Activated CD8-positive, alpha-beta memory T cell treated with anti-CD3 and anti-CD28 coated beads for 48 hours (primary cell): Measurements from ENCODE around the gene OSBPL6.
"Not testable (repeated sequence)": the region's sequence is repeated elsewhere in the genome, so short reads cannot be mapped to it uniquely, and the experiment has no call there.

Experiments
- DNase-seq, 3 experiments: peaks; one replicate each; pipeline ENCODE4 v3.0.0-alpha.2; 2020; ENCODE audit warnings: low read depth in 2 of 3, low spot score in 2 of 3

The OSBPL6 gene

DNA sequence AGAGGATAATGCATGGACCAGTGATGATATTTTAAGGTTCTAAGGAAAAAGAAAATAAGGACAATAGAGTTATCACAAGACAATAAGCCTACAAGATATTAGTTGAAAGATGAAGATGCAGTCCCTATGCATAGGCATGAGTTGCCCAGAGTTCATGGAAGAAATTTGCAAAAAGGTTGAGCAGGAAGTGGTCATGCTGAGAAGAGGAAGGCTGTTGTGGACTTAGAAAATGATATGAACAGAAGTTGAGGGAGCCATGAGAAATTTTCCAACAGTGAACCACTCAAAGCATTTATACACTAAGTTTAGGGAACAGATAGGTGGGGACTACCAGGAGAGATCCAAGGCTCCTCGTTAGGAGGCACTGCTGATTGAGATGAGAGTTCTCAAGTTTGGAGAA, 3.5 kb downstream of the OSBPL6 start:
- no peak for DNase-seq

DNA sequence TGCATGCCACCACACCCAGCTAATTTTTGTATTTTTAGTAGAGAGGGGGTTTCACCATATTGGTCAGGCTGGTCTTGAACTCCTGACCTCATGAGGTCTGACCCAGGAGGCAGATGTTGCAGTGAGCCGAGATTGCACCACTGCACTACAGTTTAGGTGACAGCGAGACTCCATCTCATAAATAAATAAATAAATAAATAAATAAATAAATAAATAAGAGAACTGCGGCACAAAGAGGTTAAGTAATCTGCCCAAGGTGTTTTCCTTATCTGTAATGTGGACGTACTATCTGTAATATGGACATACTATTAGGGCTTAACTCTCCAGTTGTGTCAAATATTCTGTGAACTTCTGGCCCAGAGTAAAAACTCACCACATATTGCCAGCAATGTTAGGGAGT, 4.1 kb downstream of the OSBPL6 start:
- not testable (repeated sequence) for DNase-seq

DNA sequence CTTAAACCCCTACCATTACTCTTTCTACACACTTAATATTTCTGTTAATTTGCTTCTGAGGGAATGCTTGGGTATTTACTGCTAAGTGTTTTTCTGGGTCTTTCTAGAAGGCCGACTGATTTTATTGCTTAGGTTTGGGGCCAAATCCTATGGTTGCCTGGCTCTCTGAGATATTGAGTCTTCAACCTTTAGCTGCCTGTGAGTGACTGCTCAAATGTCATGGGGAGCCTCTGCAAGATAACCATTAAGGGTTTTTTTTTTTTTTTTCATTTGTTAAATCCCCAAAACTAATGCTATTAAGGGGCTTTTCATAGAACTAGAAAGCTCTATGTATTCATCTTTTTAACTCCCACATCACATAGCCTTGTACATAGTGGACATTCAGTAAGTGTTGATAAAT, 5.0 kb downstream of the OSBPL6 start:
- DNase-seq: no peak

GRCh38 chr2:178200331-178200730, 6.0 kb downstream of the OSBPL6 start:
- DNase-seq: no peak

DNA sequence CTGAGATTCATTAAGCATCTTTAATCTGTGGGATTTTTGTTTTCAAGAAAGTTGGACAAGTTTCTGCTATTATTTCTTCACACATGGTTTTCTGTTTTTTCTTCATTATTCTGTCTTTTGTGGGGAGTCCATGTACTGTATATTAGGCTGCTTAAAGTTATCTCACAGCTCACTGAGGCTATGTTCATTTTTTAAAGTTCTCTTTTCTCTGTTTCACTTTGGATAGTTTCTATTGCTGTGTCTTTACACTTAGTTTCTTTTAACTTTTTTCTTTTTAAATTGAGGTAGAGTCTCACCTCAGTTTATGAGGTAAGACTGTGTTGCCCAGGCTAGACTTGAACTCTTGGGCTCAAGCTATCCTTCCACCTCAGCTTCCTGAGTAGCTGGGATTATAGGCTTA, 8.6 kb downstream of the OSBPL6 start:
- DNase-seq: no peak

- DNase-seq: no peak
Measured at GRCh38 chr2:178204977-178205376, 10.7 kb downstream of the OSBPL6 start.

DNA sequence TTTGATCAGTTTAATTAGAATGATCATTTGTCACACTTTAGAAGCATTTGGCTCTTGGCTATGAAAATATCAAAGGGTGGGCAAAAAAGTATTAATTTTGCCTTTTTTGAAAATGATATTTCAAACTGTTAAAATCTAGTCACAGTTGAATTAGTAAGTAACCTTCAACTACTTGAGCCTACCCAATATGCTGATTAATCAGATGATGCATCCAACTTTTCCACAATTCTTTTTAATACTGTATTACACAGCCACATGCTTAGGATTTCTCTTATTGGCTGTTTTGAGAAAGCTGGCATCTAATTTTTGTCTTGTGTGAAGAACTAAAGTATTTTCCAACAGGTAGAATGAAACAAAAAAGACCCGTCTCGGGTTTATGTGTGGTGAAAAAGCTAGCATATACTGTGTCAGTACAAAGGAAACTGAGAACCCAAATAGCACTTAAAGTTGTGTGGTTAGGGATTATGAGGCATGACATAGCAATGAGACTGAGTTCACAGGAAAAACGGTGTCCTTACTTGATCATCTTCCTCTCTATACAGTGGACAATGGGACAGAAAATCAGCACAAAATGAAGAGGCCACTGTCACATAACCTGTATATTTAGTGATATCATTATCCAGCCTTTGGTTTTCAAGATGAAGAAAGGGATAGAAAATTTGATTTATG, 11.7 kb downstream of the OSBPL6 start:
- DNase-seq: no peak

GRCh38 chr2:178208336-178208735, 14.0 kb downstream of the OSBPL6 start:
- DNase-seq: no peak

- DNase-seq: no peak
Measured at GRCh38 chr2:178208817-178209216, 14.5 kb downstream of the OSBPL6 start.

GRCh38 chr2:178211460-178211859, 17.1 kb downstream of the OSBPL6 start:
- DNase-seq: no peak

GRCh38 chr2:178211943-178212342, 17.6 kb downstream of the OSBPL6 start:
- no peak for DNase-seq

GRCh38 chr2:178213991-178214390, 19.7 kb downstream of the OSBPL6 start:
- no peak for DNase-seq

GRCh38 chr2:178219247-178219646, 24.9 kb downstream of the OSBPL6 start:
- no peak for DNase-seq

GRCh38 chr2:178220814-178221213, 26.5 kb downstream of the OSBPL6 start:
- DNase-seq: no peak

DNA sequence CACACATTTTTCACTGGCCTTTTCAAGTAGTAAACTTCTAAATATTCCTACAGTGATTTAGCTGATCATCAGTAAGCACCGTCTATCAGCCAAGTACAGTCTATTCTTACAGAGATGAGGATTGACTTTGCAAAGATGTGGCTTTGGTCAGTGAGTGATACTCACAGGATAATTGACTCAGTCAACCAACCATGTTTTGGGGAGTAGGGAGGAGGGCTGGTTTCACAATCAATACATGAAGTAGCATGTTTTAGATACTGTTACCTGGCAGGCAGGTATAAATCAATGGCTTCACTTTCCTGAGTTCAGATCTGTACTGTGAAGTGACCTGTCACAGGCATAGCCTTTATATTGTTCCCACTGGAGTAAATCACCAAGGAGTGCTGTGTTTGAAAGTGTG, 27.2 kb downstream of the OSBPL6 start:
- no peak for DNase-seq

- DNase-seq: no peak
Measured at GRCh38 chr2:178223806-178224205, 29.5 kb downstream of the OSBPL6 start.

DNA sequence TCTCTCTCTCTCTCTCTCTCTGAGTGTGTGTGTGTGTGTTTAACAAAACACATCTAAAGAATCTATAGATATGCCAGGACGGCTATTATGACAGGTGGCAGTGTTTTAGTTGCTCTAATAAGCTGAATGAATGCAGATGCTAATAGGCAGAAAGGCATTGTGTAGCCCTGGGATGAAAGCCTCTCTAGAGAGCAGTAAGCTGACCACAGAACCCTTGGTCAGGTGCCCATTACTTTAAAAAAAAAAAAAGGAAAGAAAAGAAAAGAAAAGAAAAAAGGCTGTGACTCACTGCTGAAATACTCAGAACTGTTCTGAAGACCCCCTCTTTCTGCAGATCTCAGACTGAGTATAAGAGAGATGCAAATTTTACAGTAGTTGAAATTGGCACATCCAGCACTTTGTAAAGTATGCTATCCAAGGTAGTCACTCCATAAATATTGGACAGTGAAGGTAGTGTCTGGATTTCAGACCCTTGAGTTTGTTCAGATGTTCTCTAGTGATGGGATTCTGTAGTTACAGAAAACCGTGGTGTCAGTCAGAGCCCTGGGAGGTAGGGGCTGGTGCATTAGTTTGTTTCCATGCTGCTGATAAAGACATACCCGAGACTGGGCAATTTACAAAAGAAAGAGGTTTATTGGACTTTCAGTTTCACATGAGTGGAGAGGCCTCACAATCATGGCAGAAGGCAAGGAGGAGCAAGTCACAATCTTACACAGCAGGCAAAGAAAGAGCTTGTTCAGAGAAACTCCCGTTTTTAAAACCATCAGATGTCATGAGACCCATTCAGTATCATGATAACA, 30.9 kb downstream of the OSBPL6 start:
- DNase-seq: no peak

DNA sequence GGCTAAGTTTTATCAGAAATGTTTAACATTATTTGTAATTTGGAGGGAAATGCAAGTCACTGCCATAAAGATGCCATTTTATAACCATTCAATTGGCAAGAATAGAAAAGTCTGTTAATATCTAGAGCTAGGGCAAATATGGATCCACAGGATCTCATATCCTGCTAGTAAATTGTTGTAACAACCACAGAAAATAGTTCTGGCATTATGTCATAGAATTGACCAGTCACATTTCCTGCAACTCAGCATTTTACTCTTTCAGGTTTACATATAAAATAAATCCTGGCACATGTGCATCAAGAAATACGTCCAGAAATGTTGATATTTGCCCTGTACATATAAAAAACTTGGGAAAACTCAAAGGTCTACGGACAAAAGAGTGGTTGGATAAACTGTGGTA, 32.9 kb downstream of the OSBPL6 start:
- no peak for DNase-seq

DNA sequence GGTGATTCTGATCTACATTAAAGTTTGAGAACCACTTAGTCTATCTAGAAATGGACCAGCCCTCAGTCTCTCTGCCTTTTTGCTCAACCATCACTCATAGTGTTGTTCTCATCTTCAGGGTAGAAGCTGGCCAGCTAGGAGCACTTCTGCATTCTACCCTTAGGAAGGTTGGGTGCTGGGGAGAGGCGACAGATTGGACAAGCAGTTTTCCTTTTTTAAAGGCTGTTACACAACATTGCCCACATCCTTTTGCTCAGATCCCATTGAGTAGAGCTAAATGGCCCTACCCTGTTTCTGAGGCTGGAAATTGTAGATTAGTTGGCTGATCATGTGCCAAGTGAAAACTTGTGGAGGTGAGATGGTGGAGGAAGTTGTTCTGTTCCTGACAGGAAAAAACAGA, 35.6 kb downstream of the OSBPL6 start:
- DNase-seq: no peak

DNA sequence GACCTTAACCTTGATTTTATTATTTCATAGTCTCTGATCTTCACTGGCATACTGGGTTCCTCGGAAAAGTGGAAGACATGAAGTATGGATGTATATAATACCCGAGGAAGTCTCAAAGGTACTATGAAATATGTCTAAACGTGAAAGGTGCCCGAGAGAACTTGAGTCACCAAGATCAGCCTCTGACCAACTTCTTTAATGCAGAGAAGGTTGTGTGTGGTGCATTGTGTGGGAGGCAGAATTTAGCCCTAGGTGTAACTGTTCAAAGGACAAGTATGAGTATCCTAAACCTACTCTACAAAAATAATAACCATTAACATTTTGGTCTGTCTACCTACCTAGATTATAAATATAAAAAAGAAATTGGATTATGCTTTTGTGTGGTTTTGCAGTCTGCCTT, 36.1 kb downstream of the OSBPL6 start:
- no peak for DNase-seq

DNA sequence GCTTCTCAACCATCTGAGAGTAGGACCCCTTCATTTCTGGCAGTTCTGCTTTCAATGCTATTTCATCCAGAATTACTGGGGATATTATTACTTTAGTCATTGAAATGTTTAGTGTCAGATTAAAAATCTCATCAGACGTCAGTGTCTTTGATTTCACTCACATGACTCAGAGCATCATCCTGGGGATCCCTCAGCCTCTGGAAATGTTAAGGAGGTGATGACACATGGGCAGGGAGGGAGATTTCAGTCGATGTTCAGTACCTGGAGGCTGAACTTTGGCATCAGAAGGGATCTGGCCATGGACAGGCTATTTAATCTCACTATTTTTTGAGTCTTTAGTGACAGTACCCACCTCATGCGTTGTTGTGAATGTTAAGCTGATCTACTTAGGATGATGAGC, 39.1 kb downstream of the OSBPL6 start:
- DNase-seq: no peak

DNA sequence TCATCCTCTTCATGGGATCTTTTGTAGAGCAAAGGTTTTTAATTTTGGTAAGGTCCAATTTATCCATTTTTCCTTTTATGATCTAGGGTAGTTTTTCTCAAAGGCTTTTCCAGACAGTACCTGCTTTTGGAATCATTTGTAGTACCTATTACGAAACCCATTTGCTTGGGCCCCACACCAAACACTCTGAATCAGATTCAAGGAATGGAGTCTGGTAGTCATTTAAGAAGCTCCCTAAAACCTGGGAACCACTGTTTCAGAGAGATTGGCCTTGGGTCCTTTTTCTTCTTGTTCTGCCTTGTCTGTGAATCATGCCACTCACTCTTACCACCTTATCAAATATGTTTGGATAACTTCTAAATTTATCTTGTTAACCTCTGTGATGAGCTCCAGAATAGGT, 40.3 kb downstream of the OSBPL6 start:
- DNase-seq: no peak
